Central memory CD4-positive, alpha-beta T cell (primary cell): ENCODE results near the gene OR10C1.

Source experiments
- DNase-seq: peaks from one replicate; pipeline ENCODE4 v3.0.0; 2022

Gene OR10C1

DNA sequence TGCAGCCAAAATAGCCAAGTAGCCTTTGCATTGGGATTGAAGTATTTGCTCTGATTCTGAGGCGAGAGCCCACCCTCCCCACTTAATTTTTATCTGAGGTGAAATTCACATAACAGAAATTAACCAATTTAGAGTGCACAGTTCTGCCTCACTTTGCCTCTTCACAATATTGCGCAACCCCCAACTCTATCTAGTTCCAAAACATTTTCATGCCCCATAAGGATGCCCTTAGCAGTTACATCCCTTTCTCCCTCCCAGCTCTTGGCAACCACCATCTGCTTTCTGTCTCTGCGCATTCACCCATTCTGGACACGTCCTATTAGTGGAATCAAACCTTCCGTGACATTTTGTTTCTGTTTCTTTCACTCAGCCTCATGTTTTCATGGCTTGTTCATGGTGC lies 39.6 kb downstream of the OR10C1 start:
- DNase-seq, result no peak

DNA sequence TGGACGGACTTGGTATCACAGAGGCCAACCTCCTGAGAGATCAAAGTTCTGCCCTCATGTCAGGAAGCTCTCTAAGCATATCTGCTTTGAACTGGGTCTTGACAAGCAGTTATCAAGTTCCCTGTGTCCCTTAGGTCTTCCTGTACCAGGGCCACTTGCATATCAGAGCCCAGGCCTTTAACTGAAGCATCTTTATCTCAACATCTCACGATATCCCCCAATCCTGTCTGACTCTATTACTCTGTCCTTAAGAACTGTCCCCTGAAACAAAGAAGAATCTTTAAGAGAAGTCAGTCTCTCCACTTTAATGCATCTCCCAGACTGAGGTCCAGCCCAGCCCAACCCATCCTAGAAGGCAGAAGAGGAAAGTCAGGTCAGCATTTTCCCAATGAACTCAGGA lies 40.5 kb downstream of the OR10C1 start:
- DNase-seq, result no peak

DNA sequence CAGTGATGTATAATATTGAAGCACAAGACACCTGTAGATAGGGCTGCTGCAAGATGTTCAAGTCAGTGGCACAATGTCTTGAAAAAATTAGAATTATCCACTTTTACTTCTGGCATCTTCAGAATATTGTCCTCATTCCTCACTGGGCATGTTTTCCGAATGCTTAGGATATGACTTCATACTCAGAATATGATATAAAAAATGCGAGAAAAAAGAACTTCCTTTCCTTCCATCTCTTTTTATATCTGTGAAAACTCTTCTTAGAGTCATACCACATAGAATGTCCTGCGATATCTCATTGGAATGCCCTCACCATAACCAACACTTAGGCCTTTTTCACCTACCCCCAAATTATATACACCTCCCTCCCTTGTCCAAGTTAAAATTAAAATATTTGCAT lies 44.1 kb downstream of the OR10C1 start:
- no peak for DNase-seq

DNA sequence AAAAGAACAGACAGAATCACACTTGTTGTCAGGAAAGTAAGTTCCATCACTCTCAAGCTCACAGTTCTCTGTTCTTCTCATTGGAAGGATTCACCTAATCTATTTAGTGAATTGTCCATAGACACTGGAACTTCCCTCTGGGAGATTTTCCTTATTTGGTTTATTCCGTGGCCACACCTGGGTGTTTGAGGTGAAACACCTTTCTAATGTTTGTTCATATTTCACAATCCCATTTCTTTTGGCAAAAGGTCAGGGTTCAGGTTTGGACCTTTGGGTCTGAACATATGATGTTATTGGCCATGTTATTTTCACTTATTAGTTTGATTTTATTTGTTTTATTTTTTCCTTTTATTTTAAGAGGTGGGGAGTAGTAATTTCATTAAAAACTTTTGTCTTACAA lies 44.6 kb downstream of the OR10C1 start:
- DNase-seq, result no peak

DNA sequence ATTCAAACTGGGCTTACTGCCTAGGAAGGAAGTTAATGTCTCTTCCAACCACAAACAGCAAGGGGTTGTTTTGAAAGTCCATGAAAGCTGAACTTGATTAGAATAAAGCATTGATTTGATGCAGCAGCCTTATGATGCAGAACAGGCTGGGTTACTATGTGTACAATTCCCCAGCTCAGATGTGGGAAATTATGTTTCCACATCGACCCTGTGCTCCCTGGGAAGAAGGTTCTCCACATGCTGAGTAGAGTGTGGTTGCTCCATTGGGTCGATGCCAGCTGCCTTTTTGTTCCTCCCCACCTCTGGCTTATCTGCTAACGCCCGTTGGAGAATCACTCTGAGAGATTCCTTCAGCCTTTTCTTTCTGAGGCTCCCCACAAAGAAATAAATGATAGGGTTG lies 47.5 kb downstream of the OR10C1 start:
- no peak for DNase-seq

DNA sequence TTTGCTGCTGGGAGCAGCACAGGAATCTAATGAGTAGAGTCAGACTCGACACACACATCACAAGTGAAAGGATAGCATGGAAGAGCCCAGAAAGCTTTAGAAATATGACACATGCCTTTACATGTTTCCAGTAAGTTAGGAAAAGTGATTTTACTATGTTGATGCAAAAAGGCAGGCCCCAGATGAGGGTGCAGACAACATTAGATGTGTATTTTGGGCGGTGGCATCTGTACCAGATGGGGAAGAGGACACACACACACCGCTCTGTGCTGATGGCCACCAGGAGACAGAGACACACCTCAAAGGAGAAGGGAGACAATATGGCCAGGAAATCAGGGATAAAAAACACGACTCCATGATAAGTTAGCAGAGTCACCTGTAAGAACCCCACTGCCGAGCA lies 48.0 kb downstream of the OR10C1 start:
- no peak for DNase-seq

DNA sequence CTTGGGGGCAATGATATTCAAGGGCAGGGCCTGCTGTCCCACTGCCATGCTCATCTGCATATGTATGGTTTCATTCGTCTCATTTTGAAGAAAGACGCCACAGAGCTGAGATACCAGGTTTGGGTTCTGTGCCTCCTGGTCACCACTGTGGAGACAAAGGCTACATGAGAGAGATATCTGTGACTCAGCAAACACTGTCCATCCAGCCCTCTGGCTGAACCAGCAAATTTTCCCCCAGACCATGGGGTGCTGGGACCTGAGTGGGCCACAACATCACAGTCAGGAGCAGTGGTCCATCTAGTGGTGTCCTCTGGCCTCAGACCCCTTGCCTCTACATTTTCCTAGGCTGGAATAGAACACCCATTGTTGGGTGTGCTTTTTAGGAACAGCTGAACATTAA lies 48.6 kb downstream of the OR10C1 start, which contains the start of gene MAS1L:
Gene MAS1L, minus strand, starts transcription at position 297 of the 400 bp plus-strand sequence. Its CDS starts 54 bp downstream, at position 243.
- no peak for DNase-seq

DNA sequence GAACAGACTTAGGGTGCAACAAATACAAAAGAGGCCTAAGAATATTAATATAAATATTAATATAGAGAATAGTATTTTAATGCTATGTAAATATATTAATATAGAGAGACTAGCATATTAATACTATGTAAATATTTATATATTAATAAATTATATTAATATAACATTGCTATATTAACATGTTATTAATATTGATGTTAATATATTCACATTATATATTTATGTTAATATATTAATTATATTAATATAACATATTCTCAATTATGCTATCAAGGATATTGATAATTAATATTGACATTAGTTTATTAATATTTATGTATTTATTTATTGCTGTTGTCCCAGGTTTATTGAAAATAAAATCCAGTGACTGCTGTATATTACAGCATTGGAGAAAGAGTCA lies 49.8 kb downstream of the OR10C1 start:
- no peak for DNase-seq

DNA sequence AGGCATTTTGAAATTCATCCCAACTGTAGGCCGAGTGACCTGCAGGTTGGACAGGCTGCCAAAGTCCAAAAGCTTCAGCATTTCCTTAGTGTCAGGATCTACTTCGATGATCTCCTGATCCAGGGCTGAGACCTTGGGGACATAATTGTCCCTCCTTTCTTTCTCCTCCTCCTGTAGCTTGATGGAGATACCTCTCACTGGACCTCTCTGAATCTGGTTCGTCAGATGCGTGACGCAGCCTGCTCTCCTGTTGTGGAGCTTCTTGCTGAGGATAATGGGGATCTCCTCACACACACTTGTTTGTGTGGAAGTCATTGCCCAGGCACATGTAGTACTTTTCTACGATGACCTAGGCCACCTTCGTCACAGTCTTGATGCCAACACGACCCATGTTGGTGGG lies 50.2 kb downstream of the OR10C1 start:
- DNase-seq, result no peak

DNA sequence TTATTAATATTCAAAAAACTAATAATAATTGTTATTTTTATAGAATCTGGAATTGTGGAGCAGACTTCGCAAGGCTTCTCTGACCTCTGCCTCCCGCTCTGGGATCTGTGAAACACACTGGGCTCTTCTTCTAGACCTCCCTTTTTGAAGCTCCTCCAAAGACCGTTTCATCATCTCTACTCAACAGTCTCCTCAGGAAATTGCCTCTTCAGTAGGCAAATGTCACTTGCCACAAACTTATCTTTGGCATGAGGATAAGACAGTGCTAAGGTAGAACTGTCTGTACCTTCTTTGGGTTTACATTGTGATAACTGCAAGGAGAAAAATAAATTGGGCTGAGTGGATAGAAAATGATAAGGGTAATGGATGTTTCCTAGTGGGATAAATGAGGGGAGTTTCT lies 50.9 kb downstream of the OR10C1 start:
- no peak for DNase-seq

DNA sequence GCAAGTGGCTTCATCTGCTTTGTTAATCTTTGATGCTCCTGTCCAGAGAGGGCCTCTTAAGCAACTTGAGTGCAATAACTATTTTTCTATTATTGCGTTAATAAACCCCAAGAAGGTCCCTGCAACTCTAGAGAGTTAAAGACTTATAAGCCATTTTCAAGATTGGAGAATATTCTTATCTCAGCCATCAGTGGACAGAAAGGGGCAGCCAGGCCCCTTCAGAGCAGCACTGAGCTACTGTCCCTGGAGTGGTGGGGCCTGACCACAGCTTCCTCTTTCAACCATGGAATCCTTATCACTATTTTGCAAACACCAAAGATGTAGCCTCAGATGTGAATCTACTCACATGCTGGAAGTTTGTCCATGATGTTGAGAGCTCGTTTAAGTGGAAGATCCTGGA lies 51.4 kb downstream of the OR10C1 start:
- no peak for DNase-seq
